ENCODE measurements around the gene CRTC1.
"Not testable (repeated sequence)": the region's sequence is repeated elsewhere in the genome, so short reads cannot be mapped to it uniquely, and the experiment has no call there.

The CRTC1 gene

GRCh38 chr19:18815673-18816072, 132.2 kb downstream of the CRTC1 start:
- no peak for DNase-seq

GRCh38 chr19:18816645-18817044, 133.2 kb downstream of the CRTC1 start:
- DNase-seq = not testable (repeated sequence)

- DNase-seq = no peak
These were observed 134.1 kb downstream of the CRTC1 start for GRCh38 chr19:18817574-18817973.

- no peak for DNase-seq
These were observed 145.3 kb downstream of the CRTC1 start for GRCh38 chr19:18828786-18829185.

DNA sequence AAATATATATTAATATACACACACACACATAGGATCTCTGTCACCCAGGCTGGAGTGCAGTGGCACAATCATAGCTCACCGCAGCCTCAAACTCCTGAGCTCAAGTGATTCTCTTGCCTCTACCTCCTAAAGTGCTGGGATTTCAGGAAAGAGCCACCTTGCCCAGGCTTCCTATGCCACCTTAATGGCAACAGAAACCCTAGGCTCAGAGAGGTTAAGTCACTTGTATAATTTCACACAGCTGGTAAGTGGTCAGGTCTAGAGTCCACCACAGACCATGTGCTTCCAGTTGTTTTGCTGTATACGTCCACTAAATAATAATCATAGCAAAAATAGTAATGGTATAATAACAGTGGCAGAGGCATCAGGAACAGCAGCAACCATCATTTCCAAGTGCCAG, 147.0 kb downstream of the CRTC1 start:
- DNase-seq = no peak

- DNase-seq = peak; percentile 58
These were observed 148.2 kb downstream of the CRTC1 start, which contains the start of gene UPF1 for GRCh38 chr19:18831524-18832305. Gene UPF1 (plus strand): TSS chr19:18831959. CDS start chr19:18832210, 251 bp downstream.
